GM18505 (cell line): ENCODE measurements around the gene CYP2W1.

Source experiments
- ATAC-seq: cut with Tn5 transposase; IDR thresholded peaks from one replicate; pipeline ENCODE4 v1.9.1; 2021; ENCODE audit not compliant: unreplicated experiment
- POLR2A ChIP-seq: IDR thresholded peaks from 4 replicates; pipeline ENCODE4 v1.6.1; 2011; ENCODE audit warnings: borderline replicate concordance; ENCODE audit not compliant: insufficient read depth, insufficient read length; ENCODE audit errors: extremely low read depth

CYP2W1 gene

DNA sequence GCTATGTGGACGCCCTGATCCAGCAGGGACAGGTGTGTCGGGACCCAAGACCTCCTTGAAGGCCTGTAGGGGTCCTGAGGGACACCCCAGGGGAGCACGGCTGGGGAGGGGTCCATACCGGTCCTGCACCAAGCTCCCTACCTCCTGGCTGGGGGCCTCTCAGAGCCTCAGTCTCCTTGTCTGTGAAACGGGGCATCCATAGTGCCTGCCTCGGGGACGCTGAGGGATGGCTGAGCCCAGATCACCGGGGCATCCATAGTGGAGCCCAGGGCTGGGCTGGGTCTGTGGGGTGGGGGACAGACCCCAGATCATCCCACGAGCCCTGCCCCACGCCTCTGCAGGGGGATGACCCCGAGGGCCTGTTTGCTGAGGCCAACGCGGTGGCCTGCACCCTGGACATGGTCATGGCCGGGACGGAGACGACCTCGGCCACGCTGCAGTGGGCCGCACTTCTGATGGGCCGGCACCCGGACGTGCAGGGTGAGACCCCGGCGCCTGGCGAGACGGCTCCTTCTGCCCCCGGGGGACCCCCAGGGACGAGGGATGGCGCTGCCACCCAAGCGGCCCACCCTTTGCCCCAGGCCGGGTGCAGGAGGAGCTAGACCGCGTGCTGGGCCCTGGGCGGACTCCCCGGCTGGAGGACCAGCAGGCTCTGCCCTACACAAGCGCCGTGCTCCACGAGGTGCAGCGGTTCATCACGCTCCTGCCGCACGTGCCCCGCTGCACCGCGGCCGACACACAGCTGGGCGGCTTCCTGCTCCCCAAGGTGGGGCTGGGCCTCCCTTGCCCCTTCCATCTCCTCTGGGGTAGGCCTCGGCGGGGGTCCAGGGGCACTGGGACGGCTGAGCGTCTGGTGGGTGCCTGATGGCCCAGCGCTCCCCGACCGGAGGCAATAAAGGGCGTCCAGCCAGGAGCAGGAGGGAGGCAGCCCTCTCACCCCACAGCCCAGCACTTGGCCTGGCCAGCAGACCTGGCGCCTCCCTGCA lies 4.1 kb downstream of the CYP2W1 start:
- no peak for TF ChIP-seq POLR2A
- no peak for ATAC-seq

DNA sequence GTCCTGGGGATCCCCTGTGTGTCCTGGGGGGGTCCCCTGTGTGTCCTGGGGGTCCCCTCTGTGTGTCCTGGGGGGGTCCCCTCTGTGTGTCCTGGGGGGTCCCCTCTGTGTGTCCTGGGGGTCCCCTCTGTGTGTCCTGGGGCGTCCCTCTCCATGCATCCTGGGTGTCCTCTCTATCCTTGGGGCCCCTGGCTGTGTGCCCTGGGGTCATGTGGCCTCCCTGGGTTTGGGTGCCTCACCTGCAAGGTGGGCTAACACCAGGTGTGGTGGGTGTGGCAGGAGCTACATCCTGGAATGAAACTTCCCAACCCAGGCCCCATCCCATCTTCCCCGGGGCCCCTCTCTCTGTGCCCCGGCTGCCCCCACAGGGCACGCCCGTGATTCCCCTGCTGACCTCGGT lies 4.9 kb downstream of the CYP2W1 start:
- no peak for TF ChIP-seq POLR2A
- ATAC-seq, result no peak

DNA sequence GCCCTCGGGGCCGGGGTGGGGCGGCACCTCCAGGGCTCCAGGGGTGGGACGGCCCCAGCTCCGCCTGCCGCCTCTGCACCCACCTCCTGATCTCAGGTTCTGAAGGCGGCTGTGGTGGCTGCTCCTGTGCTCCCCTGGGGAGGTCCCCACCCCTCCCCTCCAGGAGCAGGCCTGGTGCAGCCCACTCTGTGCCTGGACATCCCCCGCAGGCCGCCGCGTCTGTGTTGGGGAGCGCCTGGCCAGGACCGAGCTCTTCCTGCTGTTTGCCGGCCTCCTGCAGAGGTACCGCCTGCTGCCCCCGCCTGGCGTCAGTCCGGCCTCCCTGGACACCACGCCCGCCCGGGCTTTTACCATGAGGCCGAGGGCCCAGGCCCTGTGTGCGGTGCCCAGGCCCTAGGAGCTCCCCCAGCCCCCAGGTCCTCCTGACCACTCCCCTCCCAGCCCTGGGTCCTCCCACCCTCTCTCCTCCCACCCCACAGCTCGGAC lies 5.5 kb downstream of the CYP2W1 start:
- ATAC-seq, result no peak
- TF ChIP-seq POLR2A, result no peak

DNA sequence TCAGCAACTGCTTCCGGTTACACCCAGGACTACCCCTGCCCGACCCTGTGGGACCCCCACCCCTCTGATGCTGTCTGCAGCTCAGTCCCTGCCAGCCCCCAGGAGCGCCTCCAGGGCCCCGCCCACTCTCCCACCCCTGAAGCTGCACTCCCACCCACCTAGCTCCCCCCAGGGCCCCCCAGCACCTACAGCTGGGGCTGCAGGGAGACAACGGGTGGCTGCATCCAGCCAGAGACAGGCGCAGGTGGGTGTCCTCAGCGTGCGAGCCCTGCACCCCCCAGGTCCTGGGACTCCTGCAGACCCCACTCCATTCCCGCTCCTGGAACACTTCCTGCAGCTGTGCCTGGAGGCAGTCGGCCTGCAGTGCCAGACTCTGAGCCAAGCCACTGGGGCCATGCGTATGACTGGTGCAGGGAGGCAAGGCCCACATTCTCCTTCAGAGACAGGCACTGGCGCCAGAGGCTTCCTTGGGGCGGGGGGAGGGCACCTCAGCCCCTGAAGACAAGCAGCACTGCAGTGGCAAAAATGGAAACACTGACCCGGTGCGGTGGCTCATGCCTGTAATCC lies 6.1 kb downstream of the CYP2W1 start:
- no peak for ATAC-seq
- TF ChIP-seq POLR2A, result no peak

DNA sequence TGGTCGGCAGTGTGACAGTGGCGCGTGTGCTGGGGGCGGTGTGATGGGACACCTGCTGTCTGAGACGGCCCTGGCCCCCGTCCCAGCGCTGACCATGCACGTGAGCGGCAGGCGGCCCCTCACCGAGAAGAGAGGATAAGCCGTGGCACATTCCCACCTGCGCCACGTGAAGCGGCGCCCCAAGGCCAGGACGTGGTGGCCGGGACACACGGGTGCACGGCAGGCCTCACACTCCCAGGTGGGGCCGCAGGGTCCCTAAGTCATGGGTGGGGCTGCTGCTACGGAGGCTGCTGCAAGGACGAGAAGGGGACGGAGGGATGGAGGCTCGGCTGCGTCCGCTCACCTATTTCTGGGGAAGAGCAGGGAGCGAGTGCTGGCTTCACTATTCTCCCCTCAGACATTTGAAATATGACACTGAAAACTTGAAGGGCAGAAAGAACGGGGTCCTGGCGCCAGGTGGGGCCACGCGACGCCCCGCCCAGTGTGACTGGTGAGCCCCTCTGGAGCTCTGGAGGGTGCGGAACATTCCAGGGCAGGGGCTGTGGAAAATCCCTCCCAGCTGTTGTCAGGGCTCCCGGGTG lies 7.5 kb downstream of the CYP2W1 start:
- ATAC-seq, result no peak
- no peak for TF ChIP-seq POLR2A

DNA sequence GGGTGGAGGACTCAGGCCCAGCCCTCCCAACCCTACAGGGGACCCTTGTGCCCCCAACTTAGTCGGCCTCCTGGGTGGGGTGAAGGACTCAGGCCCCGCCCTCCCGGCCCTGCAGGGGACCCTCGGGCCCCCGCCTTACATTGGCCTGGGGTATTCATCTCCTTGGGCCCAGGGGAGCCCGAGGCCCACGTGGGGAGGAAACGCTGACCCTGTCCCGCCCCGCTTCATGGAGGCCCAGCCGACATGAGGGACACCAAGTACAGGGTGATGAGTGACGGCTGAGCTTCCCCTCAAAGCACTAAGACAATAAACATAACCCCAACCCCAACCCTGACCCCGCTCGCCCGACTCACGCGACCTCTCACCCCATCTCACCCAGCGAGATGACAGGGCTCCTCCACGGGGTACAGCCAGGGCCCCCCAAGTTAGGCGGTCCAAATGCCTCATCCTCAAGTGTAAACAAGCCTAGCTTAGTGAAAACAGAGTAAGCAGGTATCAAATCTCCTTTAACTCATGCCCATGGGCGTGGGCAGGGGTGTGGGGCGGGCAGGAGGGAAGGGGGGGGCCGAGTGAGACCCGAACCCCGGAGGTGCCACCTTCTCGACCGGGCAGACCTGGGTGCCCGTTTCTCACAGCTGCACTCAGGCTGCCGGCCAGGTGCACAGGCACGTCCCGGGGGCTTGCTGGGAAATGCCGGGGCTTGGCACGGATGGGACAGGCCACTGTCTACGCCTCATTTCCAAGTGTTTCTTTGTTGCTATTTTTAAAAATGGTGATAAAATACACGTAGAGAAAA lies 8.2 kb downstream of the CYP2W1 start:
- ATAC-seq, result no peak
- TF ChIP-seq POLR2A, result no peak

DNA sequence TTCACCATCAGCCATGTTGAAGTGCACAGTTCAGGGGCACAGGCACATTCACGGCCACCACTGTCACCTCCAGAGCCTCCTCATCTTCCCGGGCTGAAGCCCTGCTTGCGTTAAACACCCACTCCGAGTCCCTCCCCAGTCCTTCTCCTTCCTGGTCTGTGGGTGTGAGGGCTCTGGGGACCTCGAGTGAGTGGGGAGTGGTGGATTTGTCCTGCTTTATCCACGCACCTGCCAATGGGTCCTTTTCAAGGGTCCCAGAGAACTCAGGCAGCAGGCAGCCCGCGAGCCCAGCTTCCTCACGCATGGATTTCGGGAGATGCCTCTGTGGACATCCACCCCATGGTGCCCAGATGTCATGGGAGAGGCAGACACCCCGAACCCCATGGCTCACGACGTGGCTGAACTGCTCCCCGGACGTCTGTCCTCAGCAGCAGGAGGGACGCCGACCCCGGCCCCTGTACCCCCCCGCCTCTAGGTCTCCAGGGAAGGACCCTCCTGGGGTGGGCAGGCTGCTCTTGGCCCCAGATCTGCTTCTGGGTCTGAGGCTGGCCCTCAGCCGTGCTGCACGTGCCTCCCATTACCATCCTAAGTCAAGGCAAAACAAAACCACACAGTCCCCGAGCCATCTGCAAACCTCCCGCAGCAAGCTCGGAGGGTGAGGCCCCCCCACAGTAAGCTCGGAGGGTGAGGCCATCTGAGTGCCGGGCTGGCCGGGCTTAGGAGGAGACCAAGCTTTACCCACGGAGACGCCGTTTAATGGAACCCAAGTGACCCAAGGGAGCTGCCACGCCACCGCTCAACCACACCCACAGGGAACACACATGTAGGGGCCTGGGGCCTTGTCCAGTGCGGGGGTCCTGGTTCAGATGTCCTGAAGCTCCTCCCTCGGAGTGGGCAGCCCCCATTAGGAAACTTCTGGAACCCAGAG lies 9.0 kb downstream of the CYP2W1 start:
- TF ChIP-seq POLR2A, result no peak
- ATAC-seq, result no peak

DNA sequence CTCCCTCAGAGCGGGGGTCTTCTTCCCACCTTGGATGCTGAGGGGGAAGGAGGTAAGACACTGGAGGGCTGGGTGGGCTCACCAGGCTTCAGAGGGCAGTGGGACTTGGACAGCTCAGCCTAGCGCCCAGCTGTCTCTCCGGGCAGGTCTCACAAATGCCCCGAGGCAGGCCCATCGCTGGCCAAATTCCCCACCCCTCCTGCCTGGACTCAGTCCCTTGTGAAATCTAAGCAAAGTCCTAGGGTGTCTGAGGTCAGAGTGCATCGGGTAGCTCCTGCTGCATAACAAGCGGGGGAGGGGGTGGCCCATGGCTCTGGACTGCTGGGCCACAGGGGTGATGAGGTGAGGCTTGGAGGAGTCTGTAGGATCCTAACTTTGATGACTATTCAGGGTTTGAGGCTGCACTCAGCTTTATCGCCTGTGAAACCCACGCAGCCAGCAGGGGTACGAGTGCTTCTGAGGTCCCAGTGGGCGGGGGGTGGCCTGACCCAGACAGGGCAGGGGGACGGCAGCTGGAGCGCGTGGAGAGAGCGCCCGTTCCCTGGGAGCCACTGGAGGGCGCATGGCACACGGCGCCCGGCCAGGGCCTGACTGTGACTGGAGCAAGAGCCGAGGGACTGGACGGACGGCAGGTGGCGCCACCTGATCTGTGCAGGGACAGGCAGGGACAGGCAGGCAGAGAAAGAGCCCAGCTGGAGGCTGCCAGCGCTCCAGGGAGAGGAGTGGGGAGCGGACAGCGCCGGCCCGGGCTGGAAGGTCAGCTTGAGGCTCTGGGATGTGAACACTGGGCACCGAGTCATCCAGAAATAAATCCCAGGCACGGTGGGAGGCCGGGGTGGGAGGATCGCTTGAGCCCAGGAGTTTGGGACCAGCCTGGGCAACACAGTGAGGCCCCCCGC lies 10.0 kb downstream of the CYP2W1 start:
- peak; percentile 29 for TF ChIP-seq POLR2A
- ATAC-seq, result peak; percentile 77

DNA sequence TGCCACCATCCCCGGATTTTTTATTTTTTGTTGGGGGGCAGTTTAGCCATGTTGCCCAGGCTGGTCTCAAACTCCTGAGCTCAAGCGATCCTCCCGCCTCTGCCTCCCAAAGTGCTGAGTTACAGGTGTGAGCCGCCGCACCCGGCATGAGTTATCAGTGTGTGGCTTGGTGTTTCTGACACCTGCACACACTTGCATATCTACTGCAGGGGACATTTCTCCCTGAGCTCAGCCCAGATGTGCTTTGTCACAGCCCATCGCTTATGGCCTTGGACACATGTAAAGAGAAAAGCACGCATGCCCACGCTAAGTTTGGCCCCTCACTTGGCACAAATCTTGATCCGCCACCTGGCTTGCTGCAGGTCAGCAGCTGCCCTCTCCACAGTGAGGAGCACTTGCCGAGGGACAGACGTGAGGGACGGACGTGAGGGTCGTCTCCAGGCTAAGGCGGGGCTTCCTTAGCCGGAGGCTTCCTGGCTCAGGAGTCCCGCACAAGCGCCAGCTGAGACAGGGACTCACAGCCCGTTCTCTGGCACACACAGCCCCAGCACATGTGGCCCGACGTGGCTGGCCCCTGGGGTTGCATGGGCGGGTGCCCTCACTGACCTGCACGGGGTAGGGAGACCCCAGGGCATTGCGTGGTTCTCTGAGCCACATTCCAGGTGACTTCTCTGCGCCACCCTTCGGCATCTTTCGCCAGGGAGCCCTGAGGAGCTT lies 11.8 kb downstream of the CYP2W1 start:
- no peak for TF ChIP-seq POLR2A
- no peak for ATAC-seq

DNA sequence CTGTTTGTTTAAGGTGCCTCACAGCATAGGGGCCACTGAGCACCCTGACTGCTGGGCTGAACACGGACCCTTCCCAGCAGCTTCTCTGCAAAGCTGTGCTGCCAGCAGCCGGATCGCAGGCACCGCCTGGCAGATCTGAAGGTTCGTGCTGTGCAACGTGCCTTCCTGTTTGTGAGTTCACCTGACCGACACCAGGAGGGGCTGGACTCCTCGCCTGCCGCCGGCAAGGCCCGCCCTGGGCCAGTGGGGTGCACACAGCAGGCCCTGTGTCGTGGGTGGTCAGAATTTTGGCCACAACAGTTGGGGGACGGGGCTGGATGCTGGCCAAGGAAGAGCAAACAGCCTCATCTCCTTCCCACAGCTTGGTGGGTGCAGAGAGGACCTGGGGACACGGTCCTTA lies 12.6 kb downstream of the CYP2W1 start:
- TF ChIP-seq POLR2A, result no peak
- ATAC-seq, result no peak
